ENCODE results near the gene ASB1.

DNA sequence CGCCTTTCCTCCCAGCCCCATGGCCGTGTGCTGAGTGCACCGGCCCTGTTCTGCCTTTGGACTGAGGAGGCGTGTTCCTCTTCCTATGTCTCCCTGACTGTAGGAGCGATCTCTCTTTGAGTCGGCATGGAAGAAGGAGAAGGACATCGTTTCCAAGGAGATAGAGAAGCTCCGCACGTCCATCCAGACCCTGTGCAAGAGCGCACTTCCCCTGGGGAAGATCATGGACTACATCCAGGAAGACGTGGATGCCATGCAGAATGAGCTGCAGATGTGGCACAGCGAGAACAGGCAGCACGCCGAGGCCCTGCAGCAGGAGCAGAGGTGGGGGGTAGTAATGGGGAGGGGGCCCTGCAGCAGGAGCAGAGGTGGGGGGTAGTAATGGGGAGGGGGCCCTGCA lies 29.4 kb upstream of the ASB1 start:
- TF ChIP-seq, protein P1, sequence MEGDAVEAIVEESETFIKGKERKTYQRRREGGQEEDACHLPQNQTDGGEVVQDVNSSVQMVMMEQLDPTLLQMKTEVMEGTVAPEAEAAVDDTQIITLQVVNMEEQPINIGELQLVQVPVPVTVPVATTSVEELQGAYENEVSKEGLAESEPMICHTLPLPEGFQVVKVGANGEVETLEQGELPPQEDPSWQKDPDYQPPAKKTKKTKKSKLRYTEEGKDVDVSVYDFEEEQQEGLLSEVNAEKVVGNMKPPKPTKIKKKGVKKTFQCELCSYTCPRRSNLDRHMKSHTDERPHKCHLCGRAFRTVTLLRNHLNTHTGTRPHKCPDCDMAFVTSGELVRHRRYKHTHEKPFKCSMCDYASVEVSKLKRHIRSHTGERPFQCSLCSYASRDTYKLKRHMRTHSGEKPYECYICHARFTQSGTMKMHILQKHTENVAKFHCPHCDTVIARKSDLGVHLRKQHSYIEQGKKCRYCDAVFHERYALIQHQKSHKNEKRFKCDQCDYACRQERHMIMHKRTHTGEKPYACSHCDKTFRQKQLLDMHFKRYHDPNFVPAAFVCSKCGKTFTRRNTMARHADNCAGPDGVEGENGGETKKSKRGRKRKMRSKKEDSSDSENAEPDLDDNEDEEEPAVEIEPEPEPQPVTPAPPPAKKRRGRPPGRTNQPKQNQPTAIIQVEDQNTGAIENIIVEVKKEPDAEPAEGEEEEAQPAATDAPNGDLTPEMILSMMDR (IDR thresholded peaks at IDR 0.05), result no peak
- TF ChIP-seq ZFX (IDR thresholded peaks at IDR 0.05; ENCODE audit: borderline replicate concordance), result no peak
